Natural killer cell (primary cell): ENCODE measurements around the gene RYR3. TPM values are rescaled to one million over a fixed set of nuclear protein-coding genes. Genes with fewer than 3 reads are reported as not detected.

Source experiments
- ATAC-seq, 3 donors: fragments of 150-1000 bp in 2 of 3; fragments of 200-7000 bp in 1 of 3; cut with Tn5 transposase; 1 replicate in 1 of 3; 2 replicates in 2 of 3; pipeline ENCODE4 v1.10.0; 2021; ENCODE audit warnings: mild to moderate bottlenecking in 2 of 3, moderate library complexity in 2 of 3
- DNase-seq, 2 donors: peaks; one replicate each; pipeline versions ENCODE4 v3.0.0 to v3.0.0-alpha.2; 2013 to 2021; ENCODE audit warnings: mixed read lengths in 1 of 2
- H3K27ac ChIP-seq: one replicate; pipeline ENCODE4 v1.5.1; 2013; ENCODE audit warnings: mild to moderate bottlenecking, low read length
- H3K27me3 ChIP-seq: one replicate; pipeline ENCODE4 v1.6.1; 2013; ENCODE audit warnings: low read length; ENCODE audit not compliant: control insufficient read depth, insufficient read depth
- H3K36me3 ChIP-seq: one replicate; pipeline ENCODE4 v1.6.1; 2013; ENCODE audit warnings: low read length; ENCODE audit not compliant: control insufficient read depth, insufficient read depth
- H3K4me1 ChIP-seq: one replicate; pipeline ENCODE4 v1.6.1; 2013; ENCODE audit warnings: low read length; ENCODE audit not compliant: control insufficient read depth, insufficient read depth
- H3K4me3 ChIP-seq: one replicate; pipeline ENCODE4 v1.5.1; 2013; ENCODE audit warnings: low read length
- H3K9me3 ChIP-seq: one replicate; pipeline ENCODE4 v1.6.1; 2013; ENCODE audit warnings: low read length; ENCODE audit not compliant: control insufficient read depth, insufficient read depth
- H3K27ac Mint-ChIP-seq, 2 donors: one replicate each; pipeline ENCODE4 v1.8.0; 2022; ENCODE audit warnings: mild to moderate bottlenecking in 2 of 2, mixed read lengths in 2 of 2, moderate library complexity in 1 of 2
- H3K27me3 Mint-ChIP-seq, 2 donors: one replicate each; pipeline ENCODE4 v1.8.0; 2022; ENCODE audit warnings: low read depth in 2 of 2, mixed read lengths in 2 of 2
- H3K36me3 Mint-ChIP-seq: one replicate; pipeline ENCODE4 v1.8.0; 2022; ENCODE audit warnings: mixed read lengths
- H3K4me1 Mint-ChIP-seq, 2 donors: one replicate each; pipeline ENCODE4 v1.8.0; 2022; ENCODE audit warnings: mixed read lengths in 2 of 2
- H3K4me3 Mint-ChIP-seq: one replicate; pipeline ENCODE4 v1.8.0; 2022; ENCODE audit warnings: mild to moderate bottlenecking, moderate library complexity, mixed read lengths
- H3K9me3 Mint-ChIP-seq, 2 donors: one replicate each; pipeline ENCODE4 v1.8.0; 2022; ENCODE audit warnings: mixed read lengths in 2 of 2
- WGBS: methylation state at CpG from one replicate; pipeline ENCODE4 v1.1.7; 2013; ENCODE audit warnings: missing lambda C conversion rate; ENCODE audit not compliant: insufficient coverage; 5-methylcytosine and 5-hydroxymethylcytosine counted together
- intact Hi-C: fragments of 100-400 bp; cut with micrococcal nuclease; formaldehyde crosslinking; loops from one replicate; pipeline ENCODE4 v1.14.2; 2022
- total RNA-seq, 4 donors: library from RNA; stranded (reverse); fragments of 120-200 nt in 1 of 4; gene quantifications; one replicate each; pipeline versions ENCODE4 v1.2.3 to v1.2.4, GENCODE V29; 2013 to 2022
- TF ChIP-seq, protein P1 (sequence below): fragments of 200-600 bp; IDR thresholded peaks from one replicate; pipeline ENCODE4 v1.8.0; 2022; ENCODE audit warnings: antibody characterized with exemption

RYR3 gene
- total RNA-seq, 3 donors from 2014 or later (not counting 1 experiment from before 2014, with no cell fraction given): 0.09 to 6.2 TPM; not detected in 1

DNA sequence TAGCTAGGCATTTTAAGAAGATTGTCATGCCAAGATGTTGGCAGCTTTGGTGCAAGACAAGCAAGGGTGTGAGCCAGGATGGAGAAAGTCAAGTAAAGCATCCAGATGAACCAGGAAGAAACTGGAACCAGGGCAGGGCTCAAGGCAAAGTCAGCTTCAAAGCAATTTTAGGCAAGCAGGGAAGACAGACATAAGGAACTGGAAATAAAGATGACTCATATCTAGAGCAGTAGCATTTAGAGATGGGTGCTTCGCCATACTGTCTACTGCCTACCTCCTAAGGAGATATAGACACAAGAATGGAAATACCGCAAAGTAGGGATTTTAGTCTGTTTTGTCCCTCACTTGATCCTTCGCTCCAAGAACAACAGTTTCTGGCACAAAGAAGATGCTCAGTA lies 59.9 kb downstream of the RYR3 start:
- no peak for ATAC-seq
- no peaks in the 10 kb centered on the region for H3K36me3 ChIP-seq
- H3K9me3 ChIP-seq: no peaks in the 10 kb centered on the region
- no peaks in the 10 kb centered on the region for H3K4me1 ChIP-seq
- H3K27me3 ChIP-seq: no peaks in the 10 kb centered on the region
- H3K9me3 Mint-ChIP-seq: no peaks in the 10 kb centered on the region
- no peak overlapping the region for H3K27ac ChIP-seq
- no peaks in the 10 kb centered on the region for H3K36me3 Mint-ChIP-seq
- H3K4me3 ChIP-seq: no peak overlapping the region
- H3K4me1 Mint-ChIP-seq: no peaks in the 10 kb centered on the region
- WGBS: 95% methylated on average over 3 of the region's 3 CpGs
- intact Hi-C loops: no loop called here
- peaks cover 13 to 26% of the 10 kb centered on the region in 2 donors for H3K27me3 Mint-ChIP-seq
- DNase-seq: no peak
- TF ChIP-seq, protein P1, sequence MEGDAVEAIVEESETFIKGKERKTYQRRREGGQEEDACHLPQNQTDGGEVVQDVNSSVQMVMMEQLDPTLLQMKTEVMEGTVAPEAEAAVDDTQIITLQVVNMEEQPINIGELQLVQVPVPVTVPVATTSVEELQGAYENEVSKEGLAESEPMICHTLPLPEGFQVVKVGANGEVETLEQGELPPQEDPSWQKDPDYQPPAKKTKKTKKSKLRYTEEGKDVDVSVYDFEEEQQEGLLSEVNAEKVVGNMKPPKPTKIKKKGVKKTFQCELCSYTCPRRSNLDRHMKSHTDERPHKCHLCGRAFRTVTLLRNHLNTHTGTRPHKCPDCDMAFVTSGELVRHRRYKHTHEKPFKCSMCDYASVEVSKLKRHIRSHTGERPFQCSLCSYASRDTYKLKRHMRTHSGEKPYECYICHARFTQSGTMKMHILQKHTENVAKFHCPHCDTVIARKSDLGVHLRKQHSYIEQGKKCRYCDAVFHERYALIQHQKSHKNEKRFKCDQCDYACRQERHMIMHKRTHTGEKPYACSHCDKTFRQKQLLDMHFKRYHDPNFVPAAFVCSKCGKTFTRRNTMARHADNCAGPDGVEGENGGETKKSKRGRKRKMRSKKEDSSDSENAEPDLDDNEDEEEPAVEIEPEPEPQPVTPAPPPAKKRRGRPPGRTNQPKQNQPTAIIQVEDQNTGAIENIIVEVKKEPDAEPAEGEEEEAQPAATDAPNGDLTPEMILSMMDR: no peak
- H3K4me3 Mint-ChIP-seq: no peak overlapping the region
- H3K27ac Mint-ChIP-seq: no peak overlapping the region

DNA sequence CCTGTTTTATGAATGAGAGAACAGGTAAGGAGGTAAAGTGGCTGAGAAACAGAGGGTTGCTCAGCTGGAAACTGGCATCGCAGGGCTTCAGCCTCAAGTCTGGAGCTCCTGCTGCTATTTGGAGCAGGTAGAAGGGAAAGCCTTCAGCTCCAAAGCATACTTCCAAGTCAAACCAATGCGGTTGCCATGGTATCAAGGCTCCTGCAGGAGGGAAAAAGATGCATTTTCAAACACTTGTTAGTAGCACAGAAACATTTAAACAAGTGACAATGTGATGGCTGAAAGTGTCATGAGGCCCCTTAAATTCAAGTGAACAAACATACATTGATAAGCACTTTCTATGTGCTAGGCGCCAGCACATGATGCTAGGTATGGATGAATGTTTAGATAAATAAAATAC lies 60.4 kb downstream of the RYR3 start:
- intact Hi-C loops: no loop called here
- no peaks in the 10 kb centered on the region for H3K4me1 ChIP-seq
- H3K27me3 Mint-ChIP-seq: peaks cover 15 to 26% of the 10 kb centered on the region in 2 donors
- no peak overlapping the region for H3K4me3 ChIP-seq
- no peaks in the 10 kb centered on the region for H3K36me3 Mint-ChIP-seq
- no peak overlapping the region for H3K27ac ChIP-seq
- H3K4me1 Mint-ChIP-seq: no peaks in the 10 kb centered on the region
- ATAC-seq (no peak), DNase-seq (no peak)
- TF ChIP-seq, protein P1: no peak
- no peaks in the 10 kb centered on the region for H3K9me3 ChIP-seq
- no peak overlapping the region for H3K4me3 Mint-ChIP-seq
- no peaks in the 10 kb centered on the region for H3K27me3 ChIP-seq
- H3K27ac Mint-ChIP-seq: no peak overlapping the region
- no peaks in the 10 kb centered on the region for H3K9me3 Mint-ChIP-seq
- WGBS: 96% methylated on average over 2 of the region's 3 CpGs
- no peaks in the 10 kb centered on the region for H3K36me3 ChIP-seq

DNA sequence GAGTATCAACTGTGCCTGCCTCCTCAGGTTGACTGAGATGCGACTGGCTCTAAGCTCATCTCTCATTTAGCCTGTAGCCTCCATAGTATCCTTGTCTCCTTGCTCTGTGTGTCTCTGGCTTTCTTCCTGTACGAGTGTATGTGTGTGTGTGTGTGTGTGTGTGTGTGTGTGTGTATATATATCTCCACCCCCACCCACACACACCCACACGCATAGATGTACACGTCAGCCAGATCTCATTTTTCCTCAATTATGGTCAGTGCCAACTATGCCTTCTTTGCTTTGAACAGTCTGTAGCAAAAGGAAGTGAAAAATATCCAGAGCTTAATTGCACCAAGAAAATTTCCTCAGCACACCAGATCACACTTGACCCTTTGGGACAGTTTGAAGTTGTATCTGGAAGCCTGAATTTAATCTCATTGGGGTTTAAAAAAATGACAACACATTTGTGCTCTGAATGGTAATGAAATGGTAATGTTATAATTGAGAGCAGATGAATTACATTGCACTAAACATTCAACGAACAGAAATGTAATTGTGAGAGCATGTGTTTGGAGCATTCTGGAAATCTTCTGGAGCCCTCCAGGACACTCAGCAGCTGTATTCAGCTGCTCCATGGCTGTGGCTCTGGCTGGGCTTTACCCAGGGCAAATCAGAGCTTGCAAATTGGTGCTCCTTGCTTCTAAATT lies 63.6 kb downstream of the RYR3 start:
- no peaks in the 10 kb centered on the region for H3K9me3 ChIP-seq
- no peak overlapping the region for H3K4me3 Mint-ChIP-seq
- WGBS: 88% methylated on average over 4 of the region's 5 CpGs
- ATAC-seq (no peak), DNase-seq (no peak)
- no peak overlapping the region for H3K4me3 ChIP-seq
- H3K9me3 Mint-ChIP-seq: no peaks in the 10 kb centered on the region
- H3K27ac Mint-ChIP-seq: no peak overlapping the region
- no peaks in the 10 kb centered on the region for H3K4me1 ChIP-seq
- TF ChIP-seq, protein P1: no peak
- H3K4me1 Mint-ChIP-seq: no peaks in the 10 kb centered on the region
- intact Hi-C loops: no loop called here
- no peaks in the 10 kb centered on the region for H3K36me3 Mint-ChIP-seq
- no peaks in the 10 kb centered on the region for H3K36me3 ChIP-seq
- no peaks in the 10 kb centered on the region for H3K27me3 ChIP-seq
- peaks cover 11 to 26% of the 10 kb centered on the region in 2 donors for H3K27me3 Mint-ChIP-seq
- H3K27ac ChIP-seq: no peak overlapping the region

DNA sequence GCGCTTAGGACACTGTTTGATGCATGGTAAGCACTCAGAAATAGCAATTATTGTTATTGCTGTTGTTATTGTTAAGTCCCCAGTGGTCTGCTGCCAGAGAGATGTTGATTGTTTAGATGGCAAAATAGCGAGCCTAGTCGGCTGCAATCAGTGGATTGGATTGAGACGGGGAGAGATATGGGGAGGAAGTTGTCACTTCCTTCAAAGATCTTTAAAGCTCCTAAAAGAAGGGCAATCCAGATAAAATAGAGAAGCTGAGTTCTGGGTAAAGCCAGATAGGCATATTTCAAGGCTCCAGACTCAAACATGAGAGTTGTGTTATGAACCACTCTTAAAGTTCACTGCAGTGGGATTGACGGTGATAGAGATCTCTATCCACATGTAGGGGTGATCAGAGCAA lies 64.5 kb downstream of the RYR3 start:
- H3K27me3 Mint-ChIP-seq: peaks cover 9 to 17% of the 10 kb centered on the region in 2 donors
- TF ChIP-seq, protein P1: no peak
- H3K9me3 ChIP-seq: no peaks in the 10 kb centered on the region
- no peaks in the 10 kb centered on the region for H3K4me1 Mint-ChIP-seq
- no peaks in the 10 kb centered on the region for H3K9me3 Mint-ChIP-seq
- H3K4me3 Mint-ChIP-seq: no peak overlapping the region
- WGBS: 20% methylated on average over 4 of the region's 5 CpGs
- no peaks in the 10 kb centered on the region for H3K4me1 ChIP-seq
- no peaks in the 10 kb centered on the region for H3K36me3 Mint-ChIP-seq
- no peak for ATAC-seq
- no peak overlapping the region for H3K4me3 ChIP-seq
- no peak overlapping the region for H3K27ac Mint-ChIP-seq
- no peak for DNase-seq
- H3K36me3 ChIP-seq: no peaks in the 10 kb centered on the region
- no peaks in the 10 kb centered on the region for H3K27me3 ChIP-seq
- H3K27ac ChIP-seq: no peak overlapping the region
- intact Hi-C loops: no loop called here
